Ishikawa (cell line): Measurements from ENCODE around the gene ENDOG.

Experiments used
- CREB1 ChIP-seq: IDR thresholded peaks from 2 replicates; pipeline ENCODE4 v1.6.1; 2012; ENCODE audit warnings: low read depth
- EGR1 ChIP-seq: IDR thresholded peaks from 2 replicates; pipeline ENCODE4 v1.6.1; 2012
- EP300 ChIP-seq: IDR thresholded peaks from 2 replicates; pipeline ENCODE4 v1.6.1; 2012; ENCODE audit warnings: borderline replicate concordance
- MAX ChIP-seq: IDR thresholded peaks from 2 replicates; pipeline ENCODE4 v1.6.1; 2012
- NFIC ChIP-seq: IDR thresholded peaks from 2 replicates; pipeline ENCODE4 v1.6.1; 2012
- REST ChIP-seq: IDR thresholded peaks from 2 replicates; pipeline ENCODE4 v1.6.1; 2012; ENCODE audit warnings: low read depth, mild to moderate bottlenecking
- TAF1 ChIP-seq: IDR thresholded peaks from 2 replicates; pipeline ENCODE4 v1.6.1; 2012; ENCODE audit warnings: low read depth, mild to moderate bottlenecking
- USF1 ChIP-seq: IDR thresholded peaks from 2 replicates; pipeline ENCODE4 v1.6.1; 2012
- YY1 ChIP-seq: IDR thresholded peaks from 2 replicates; pipeline ENCODE4 v1.6.1; 2012; ENCODE audit warnings: low read depth

GRCh38 chr9:128781187-128782070, 36.9 kb upstream of the ENDOG start:
- no peak for TF ChIP-seq NFIC
- no peak for TF ChIP-seq REST
- no peak for TF ChIP-seq CREB1
- TF ChIP-seq YY1 = no peak
- no peak for TF ChIP-seq EP300
- no peak for TF ChIP-seq EGR1
- no peak for TF ChIP-seq USF1
- TF ChIP-seq TAF1 = no peak
- no peak for TF ChIP-seq MAX
